ENCODE results near the gene HPN. TPM values are rescaled to one million over a fixed set of nuclear protein-coding genes. Genes with fewer than 3 reads are reported as not detected.

The HPN gene
- total and polyA plus RNA-seq, 10 of the 15 experiments (the other 5 are each of a cell fraction or from before 2014, with no cell fraction given), result 0.21 to 0.35 TPM; not detected in 8

GRCh38 chr19:35081201-35081600 lies 39.7 kb downstream of the HPN start (continued):
- no peak for TF ChIP-seq ZBTB40 (IDR thresholded peaks at IDR 0.05; ENCODE audit: borderline replicate concordance)

GRCh38 chr19:35083691-35084508 lies 42.4 kb downstream of the HPN start:
- no peak for FAIRE-seq
- ChIA-PET CTCF (interaction anchor here (0.9 to 4.4 kb wide), 4 partner anchors 14 to 40 kb away, joined by 4 to 66 read pairs (median 17); no protein-coding TSS in a partner anchor), RAD21 (ENCODE audit: unreplicated experiment) (interaction anchor here (1.0 kb wide), 1 partner anchor 17 kb away, joined by 3 read pairs; no protein-coding TSS in a partner anchor), SMC1A (ENCODE audit: uncharacterized antibody, unreplicated experiment) (interaction anchor here (1.0 kb wide), 1 partner anchor 17 kb away, joined by 5 read pairs; no protein-coding TSS in a partner anchor), POLR2A (interaction anchor here (0.6 kb wide), 1 partner anchor 121 kb away, joined by 4 read pairs; no protein-coding TSS in a partner anchor)
- no peak overlapping the region for H3K9ac ChIP-seq (ENCODE audit: control insufficient read depth, insufficient read depth, low read length)
- H3K79me2 ChIP-seq (ENCODE audit: control insufficient read depth, insufficient read depth, low read length), result no peaks in the 10 kb centered on the region
- no peaks in the 10 kb centered on the region for H3K9me3 ChIP-seq (replicated peaks; ENCODE audit: control insufficient read depth, insufficient read depth, low read length)
- H4K20me1 ChIP-seq (ENCODE audit: control insufficient read depth, insufficient read depth), result no peaks in the 10 kb centered on the region
- intact Hi-C loops (cut with micrococcal nuclease; ENCODE audit: unreplicated experiment), result no loop called here
- H2AFZ ChIP-seq (ENCODE audit: control insufficient read depth, low read depth, low read length), result peak overlapping the region; percentile 1; the same call in 1 of the 2 replicates
- no peak overlapping the region for H3K4me2 ChIP-seq (ENCODE audit: control insufficient read depth, insufficient read depth)
- WGBS (ENCODE audit: insufficient coverage, insufficient replicate concordance, low lambda C conversion rate, missing lambda C conversion rate), result 35% methylated on average over 15 of the region's 15 CpGs
- no peaks in the 10 kb centered on the region for H3K36me3 ChIP-seq (ENCODE audit: control insufficient read depth in 2 of 2, insufficient read depth in 2 of 2, low read length in 1 of 2)
- no peaks in the 10 kb centered on the region; a peak in 1 of 4 replicates for H3K27me3 ChIP-seq (replicated peaks in 1 of 2; ENCODE audit: control insufficient read depth in 2 of 2, insufficient read depth in 2 of 2, low read length in 1 of 2)
- TF ChIP-seq EED (IDR thresholded peaks at IDR 0.05; ENCODE audit: low read depth) (no peak), SPI1 (IDR thresholded peaks at IDR 0.05; ENCODE audit: borderline replicate concordance, insufficient read depth, low read depth, low read length) (no peak), NFXL1 (IDR thresholded peaks at IDR 0.05; ENCODE audit: borderline replicate concordance) (no peak), PML (IDR thresholded peaks at IDR 0.05; ENCODE audit: low read length) (no peak), HCFC1 (IDR thresholded peaks at IDR 0.05; ENCODE audit: low read length) (no peak), TCF12 (IDR thresholded peaks at IDR 0.05; ENCODE audit: low read depth, low read length) (no peak), CREM (IDR thresholded peaks at IDR 0.05; ENCODE audit: low read depth) (no peak), RFX5 (IDR thresholded peaks at IDR 0.05; ENCODE audit: low read depth, low read length) (no peak), MTA3 (IDR thresholded peaks at IDR 0.05; ENCODE audit: borderline replicate concordance, low read length) (no peak)
- TF ChIP-seq, protein P1, sequence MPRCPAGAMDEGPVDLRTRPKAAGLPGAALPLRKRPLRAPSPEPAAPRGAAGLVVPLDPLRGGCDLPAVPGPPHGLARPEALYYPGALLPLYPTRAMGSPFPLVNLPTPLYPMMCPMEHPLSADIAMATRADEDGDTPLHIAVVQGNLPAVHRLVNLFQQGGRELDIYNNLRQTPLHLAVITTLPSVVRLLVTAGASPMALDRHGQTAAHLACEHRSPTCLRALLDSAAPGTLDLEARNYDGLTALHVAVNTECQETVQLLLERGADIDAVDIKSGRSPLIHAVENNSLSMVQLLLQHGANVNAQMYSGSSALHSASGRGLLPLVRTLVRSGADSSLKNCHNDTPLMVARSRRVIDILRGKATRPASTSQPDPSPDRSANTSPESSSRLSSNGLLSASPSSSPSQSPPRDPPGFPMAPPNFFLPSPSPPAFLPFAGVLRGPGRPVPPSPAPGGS (IDR thresholded peaks at IDR 0.05; ENCODE audit: borderline replicate concordance, insufficient read depth, low read depth, low read length, poor library complexity, severe bottlenecking), result no peak
- ATAC-seq, result no peak
- DNase-seq (ENCODE audit: low read depth, low spot score), result no peak
- no peak overlapping the region for H3K27ac ChIP-seq (ENCODE audit: control insufficient read depth, insufficient read depth)
- H3K4me1 ChIP-seq (ENCODE audit: control insufficient read depth, insufficient read depth, low read length), result peaks cover 21% of the 10 kb centered on the region
- in situ Hi-C loops (cut with MboI), result no loop called here
- no TSS peak for BruUV-seq (replicated peaks)
- no peak overlapping the region for H3K4me3 ChIP-seq
